A673 (cell line): ENCODE data around the gene SBK3.

Experiments used
- CTCF ChIP-seq: fragments of 300-800, 200-600 bp; sonication (generic); conservative IDR thresholded peaks from 2 replicates; pipeline ENCODE4 v1.5.1; 2017; ENCODE audit warnings: low read depth, mild to moderate bottlenecking, antibody characterized with exemption, low read length, moderate library complexity, mixed read lengths
- EZH2 ChIP-seq: fragments of 200-600 bp; sonication (generic); IDR thresholded peaks from 2 replicates; pipeline ENCODE4 v1.6.1; 2017; ENCODE audit warnings: borderline replicate concordance, low read depth, mild to moderate bottlenecking, mixed read lengths, antibody characterized with exemption, low read length; ENCODE audit not compliant: poor library complexity, severe bottlenecking

- TF ChIP-seq CTCF (no peak), EZH2 (no peak)
These were observed 4.4 kb upstream of the SBK3 start for GRCh38 chr19:55549500-55550320.
